Astrocyte of the cerebellum (primary cell): Measurements from ENCODE around the gene ARHGEF37.

Experiments used
- DNase-seq: peaks from one replicate; pipeline ENCODE4 v3.0.0-alpha.2; 2011; ENCODE audit warnings: low read depth
- H3K4me3 ChIP-seq: 2 replicates; pipeline ENCODE4 v1.5.1; 2011; ENCODE audit warnings: mild to moderate bottlenecking, low read depth, low read length, moderate library complexity
- in situ Hi-C: cut with HindIII; loops from 2 replicates; pipeline ENCODE4 v1.10.0; 2017; ENCODE audit warnings: low sequenced_read_pairs
- TF ChIP-seq, protein P1 (sequence below): IDR thresholded peaks from 2 replicates; pipeline ENCODE4 v1.5.1; 2012; ENCODE audit warnings: low read length, low read depth, moderate library complexity, mild to moderate bottlenecking; ENCODE audit errors: missing control alignments

ARHGEF37 gene

DNA sequence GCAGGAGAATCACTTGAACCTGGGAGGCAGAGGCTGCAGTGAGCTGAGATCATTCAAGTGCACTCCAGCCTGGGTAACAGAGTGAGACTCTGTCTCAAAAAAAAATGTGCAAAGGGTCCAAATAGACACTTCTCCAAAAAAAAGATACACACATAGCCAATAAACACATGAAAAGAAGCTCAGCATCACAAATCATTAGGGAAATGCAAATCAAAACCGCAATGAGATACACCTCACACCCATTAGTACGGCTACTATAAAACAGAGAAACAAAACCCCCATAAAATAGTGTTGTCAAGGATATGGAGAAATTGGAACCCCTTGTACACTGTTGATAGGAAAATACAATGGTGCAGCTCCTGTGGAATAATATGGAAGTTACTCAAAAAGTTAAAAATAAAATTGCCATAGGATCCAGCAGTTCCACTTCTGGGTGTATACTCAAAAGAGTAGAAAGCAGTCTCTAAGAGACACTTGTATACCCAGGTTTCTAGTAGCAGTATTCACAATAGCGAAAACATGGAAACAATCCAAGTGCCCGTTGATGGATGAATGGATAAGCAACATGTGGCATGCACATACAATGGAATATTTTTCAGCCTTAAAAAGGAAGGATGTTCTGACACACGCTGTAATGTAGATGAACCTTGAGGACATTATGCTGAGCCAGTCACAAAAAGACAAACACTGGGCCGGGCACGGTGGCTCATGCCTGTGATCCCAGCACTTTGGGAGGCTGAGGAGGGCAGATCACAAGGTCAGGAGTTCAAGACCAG, 91.6 kb downstream of the ARHGEF37 start:
- TF ChIP-seq, protein P1, sequence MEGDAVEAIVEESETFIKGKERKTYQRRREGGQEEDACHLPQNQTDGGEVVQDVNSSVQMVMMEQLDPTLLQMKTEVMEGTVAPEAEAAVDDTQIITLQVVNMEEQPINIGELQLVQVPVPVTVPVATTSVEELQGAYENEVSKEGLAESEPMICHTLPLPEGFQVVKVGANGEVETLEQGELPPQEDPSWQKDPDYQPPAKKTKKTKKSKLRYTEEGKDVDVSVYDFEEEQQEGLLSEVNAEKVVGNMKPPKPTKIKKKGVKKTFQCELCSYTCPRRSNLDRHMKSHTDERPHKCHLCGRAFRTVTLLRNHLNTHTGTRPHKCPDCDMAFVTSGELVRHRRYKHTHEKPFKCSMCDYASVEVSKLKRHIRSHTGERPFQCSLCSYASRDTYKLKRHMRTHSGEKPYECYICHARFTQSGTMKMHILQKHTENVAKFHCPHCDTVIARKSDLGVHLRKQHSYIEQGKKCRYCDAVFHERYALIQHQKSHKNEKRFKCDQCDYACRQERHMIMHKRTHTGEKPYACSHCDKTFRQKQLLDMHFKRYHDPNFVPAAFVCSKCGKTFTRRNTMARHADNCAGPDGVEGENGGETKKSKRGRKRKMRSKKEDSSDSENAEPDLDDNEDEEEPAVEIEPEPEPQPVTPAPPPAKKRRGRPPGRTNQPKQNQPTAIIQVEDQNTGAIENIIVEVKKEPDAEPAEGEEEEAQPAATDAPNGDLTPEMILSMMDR, result no peak
- in situ Hi-C loops, result no loop called here
- no peak for DNase-seq
- no peak overlapping the region for H3K4me3 ChIP-seq

DNA sequence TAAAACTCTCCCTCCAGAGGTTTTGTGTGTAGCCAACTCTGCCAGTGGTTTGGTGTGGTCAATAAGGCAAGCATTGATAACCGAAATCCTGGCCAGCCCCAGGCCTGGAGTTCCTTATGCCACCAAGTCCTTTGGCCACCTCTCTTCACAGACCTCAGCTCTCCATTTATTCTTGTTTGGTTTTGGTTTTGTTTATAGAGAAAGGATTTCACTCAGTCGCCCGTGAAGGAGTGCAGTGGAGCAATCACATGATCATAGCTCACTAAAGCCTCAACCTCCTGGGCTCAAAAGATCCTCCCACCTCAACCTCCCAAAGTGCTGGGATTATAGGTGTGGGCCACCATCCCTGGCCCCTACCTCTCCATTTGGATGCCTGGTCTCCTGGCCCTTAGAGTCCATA, 93.4 kb downstream of the ARHGEF37 start:
- TF ChIP-seq, protein P1, result no peak
- no peak for DNase-seq
- H3K4me3 ChIP-seq, result no peak overlapping the region
- in situ Hi-C loops, result no loop called here

DNA sequence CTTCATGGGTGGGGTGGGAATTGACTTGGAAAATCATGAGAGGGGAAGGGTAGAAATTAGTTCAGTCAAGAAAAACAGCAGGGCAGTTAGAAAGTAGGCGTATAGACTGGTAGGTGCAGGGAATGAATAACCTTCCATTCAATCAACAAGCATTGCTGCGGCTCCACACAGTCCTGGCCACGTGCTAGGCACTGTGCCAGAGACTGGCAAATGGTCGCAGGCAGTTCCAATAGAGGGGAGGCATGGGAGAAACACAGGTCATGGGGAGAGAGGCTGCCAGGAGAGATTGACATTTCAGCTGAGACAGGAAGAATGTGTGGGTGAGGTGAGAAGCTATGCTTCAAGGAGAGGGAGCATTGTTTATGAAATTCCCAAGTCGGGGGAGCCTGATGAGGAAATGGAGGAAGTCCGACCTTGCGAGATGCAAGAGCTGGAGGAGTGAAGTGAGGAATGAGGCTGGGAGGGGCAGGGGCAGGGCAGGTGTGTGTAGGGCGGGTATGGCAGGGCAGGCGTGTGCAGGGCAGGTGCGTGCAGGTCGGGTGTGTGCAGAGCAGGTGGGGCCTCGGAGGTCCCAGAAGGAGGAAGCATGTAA, 94.4 kb downstream of the ARHGEF37 start:
- TF ChIP-seq, protein P1, result no peak
- H3K4me3 ChIP-seq, result no peak overlapping the region
- in situ Hi-C loops, result no loop called here
- no peak for DNase-seq

DNA sequence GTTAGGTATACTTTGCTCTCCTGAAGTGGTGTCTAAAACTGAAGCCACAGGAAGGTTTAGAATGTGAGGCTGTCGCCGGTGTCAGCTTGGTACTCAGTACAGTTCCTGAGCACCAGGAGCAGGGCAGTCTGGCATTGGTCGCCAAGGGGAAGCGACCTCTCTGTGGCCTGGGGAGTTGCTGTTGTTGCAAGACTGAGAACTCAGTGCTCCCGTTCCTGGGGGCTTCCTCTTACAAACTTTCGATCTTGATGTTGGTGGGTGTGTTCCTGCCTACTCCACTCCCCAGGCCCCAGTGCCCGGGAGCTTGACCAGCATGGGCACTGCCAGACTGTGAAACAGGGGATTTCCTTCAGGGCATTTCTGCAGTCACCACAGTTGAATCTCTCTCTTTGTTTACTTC, 96.4 kb downstream of the ARHGEF37 start:
- TF ChIP-seq, protein P1, result no peak
- DNase-seq, result no peak
- in situ Hi-C loops, result no loop called here
- H3K4me3 ChIP-seq, result no peak overlapping the region

DNA sequence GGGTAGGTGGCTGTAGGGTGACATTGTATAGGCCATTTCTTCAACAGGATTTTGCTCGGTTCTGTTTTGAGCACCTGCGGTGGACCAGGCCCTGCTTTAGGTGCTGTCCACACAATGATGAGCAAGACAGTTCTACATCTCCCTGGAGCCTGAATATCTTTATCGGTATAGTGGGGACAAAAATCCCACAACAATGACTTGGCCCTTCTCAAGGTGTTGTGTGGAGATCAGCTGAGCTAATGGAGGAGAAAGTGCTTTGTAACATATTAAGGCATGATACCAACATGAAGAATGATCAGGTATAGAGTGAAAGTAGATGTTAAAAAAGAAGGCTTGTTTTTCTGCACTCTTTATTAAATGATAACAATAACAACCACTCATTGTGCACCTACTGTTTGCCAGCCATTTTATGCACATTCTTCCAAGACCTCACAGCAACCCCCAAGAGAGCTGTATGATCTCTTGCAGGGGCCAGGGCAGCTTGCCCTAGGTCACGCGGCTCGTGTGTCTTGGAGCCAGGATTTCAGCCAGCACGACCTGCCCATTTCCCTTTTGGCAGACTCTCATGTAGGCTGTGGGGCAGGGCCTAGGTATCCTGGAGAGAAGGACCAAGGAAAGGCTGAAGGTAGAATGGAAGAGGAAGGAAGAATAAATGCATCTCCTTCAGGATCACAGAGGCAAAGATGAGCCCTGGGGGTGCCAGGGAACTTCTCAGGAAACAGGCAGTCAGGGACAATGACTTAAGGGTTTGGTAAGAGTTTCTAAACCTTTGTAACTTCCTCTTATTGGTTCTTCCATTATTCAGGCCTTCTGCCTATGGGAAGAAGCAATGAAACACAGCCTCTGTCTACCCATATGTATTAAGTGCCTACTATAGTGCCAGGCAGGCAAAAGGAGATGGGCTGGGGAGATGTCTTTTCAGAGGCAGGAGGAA, 98.8 kb downstream of the ARHGEF37 start:
- DNase-seq, result no peak
- TF ChIP-seq, protein P1, result no peak
- in situ Hi-C loops, result no loop called here
- no peak overlapping the region for H3K4me3 ChIP-seq

DNA sequence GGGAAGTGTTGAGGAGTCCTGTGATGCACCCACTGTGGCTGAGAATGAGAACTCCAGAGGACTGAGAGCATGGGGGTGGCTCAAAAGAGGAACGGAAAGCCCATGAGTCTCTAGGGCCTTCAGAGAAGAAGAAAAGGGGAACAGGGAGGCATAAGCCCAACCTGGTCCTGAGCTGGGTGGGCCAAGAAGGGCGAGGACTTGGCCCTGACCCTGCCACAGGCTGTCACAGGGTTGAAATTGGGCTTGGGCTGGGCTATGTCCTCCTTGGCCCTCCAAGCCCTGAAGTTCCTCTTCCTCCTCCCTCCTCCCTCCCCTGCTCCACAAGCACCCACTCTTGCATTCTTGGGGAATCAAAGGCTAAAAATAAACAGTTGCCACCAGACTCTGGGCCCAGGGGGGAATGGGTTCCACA, 99.5 kb downstream of the ARHGEF37 start:
- TF ChIP-seq, protein P1, result no peak

More for the DNA sequence above, 99.5 kb downstream of the ARHGEF37 start:
- in situ Hi-C loops, result no loop called here
- DNase-seq, result no peak
- no peak overlapping the region for H3K4me3 ChIP-seq
